HG03442 (cell line): ENCODE results near the gene BCKDHA.

Experiments used
- ATAC-seq: cut with Tn5 transposase; IDR thresholded peaks from one replicate; pipeline ENCODE4 v1.9.1; 2021; ENCODE audit warnings: mild to moderate bottlenecking, moderate library complexity; ENCODE audit not compliant: unreplicated experiment

BCKDHA gene

DNA sequence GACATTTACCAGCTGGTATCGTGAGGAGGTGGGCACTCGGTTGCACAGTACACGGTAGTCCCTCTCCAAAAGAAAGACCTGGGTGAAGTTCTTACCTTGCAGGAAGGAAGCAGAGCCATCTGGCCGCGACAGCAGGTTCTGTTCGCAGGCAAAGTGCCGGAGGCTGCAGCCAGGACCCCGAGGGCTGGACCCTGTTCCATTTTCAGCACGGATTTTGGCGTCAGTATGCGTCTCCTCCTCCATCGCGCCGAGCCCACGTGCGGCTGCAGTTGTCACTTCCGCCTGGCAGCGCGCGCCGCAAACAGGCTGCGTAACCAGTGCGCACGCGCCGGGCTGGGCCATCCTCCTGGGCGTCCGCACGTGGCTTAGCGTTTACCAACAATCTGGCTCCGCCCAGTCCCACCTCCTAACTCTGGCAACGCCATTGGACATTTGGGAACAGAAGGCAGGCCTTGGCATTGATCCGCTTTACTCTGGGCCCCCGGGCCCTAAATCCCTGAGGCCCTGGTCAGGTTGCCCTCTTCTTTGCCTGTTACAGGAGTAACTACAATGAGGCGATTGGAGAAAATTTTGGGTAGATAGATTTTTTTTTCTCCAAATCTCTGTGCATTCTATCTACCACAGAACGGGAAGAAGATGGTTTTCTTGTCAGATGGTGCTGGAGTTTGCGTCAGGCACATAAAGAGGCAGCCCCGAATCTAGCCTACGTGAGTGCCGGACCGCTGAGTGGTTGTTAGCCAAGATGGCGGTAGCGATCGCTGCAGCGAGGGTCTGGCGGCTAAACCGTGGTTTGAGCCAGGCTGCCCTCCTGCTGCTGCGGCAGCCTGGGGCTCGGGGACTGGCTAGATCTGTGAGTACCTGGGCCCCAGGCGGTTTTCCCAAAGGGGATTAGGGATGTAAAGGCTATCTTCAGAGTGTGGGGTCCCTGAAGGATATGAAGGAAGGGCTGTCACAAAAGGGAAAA is at the start of gene BCKDHA, which contains the start of gene EXOSC5:
TSS of gene BCKDHA (plus strand) at position 733 of the 964 bp plus-strand sequence. CDS start at position 743, 10 bp downstream.
TSS of gene EXOSC5 (minus strand) at position 274 of the 964 bp plus-strand sequence. CDS start at position 243, 31 bp downstream.
- ATAC-seq: peak; percentile 86

DNA sequence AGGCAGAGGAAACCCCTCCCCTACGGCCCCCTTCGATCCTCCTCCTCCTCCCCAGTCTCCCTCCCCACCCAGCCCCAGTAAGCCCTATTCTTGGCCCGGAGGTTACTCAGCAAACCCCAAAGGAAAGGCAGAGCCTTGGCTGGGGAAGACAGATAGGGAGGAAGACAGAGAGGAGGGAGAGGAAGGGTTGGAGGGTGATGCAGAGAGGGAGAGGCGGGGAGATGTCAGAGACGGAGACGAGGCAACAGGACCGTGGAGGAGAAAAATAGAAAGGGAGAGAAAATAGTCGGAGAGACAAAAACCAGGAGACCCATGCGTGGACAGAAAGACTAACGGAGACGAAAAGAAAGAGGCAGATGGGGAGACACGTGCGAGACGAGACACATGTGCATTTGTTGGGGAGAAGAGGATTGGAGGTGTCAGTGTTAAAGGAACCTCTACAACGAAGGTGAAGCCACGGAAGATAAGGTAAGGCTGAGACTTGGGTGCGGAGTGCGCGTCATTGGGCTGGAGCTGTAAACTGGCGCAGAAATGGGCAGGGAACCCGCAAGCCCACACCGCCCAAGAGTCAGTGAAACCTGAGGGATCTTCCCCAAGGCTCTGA is 46.8 kb upstream of the BCKDHA start:
- ATAC-seq: no peak

DNA sequence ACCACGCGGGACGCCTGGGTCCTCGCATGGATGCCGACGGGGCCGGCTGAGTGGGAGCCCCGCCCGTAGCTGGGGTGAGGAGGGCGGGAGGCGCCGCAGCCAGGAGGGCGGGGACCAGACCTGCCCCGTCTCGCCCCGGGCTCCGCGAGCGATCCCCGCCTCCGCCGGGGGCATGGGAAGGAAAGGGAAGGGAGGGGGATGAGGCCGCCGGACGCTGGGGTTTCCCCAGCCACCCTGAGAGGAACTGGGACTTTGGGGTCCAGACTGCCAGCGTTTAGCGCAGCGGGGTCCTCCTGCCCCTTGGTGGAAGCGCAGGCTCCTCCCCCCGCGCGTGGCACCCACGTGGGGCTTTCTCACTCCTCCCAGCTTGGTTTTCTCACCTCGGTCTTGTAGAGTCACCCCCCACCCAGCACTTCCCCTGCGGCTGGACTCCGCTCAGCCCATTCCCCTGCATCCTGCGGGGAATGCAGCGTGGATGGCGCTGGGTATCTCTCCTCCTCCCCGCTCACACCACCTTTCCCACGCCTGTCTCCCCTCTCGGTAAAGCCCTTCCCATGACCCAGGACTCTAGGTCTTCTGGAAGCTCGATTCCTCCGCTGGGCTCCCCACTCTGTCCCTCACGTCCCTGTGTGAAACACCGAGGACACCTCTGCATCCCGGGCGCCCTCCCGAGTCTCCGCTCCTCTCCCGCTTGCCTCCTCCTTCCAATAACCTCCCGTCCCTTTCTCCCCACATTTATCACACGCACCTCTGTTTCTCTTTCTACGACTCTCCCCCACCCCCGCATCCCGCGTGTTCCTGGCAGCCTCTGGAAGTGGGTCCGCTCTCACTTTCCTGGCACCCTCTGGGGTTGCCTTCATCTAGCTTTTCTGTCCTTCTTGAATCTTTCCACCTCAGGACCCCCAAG is 46.0 kb upstream of the BCKDHA start:
- ATAC-seq: peak; percentile 26

DNA sequence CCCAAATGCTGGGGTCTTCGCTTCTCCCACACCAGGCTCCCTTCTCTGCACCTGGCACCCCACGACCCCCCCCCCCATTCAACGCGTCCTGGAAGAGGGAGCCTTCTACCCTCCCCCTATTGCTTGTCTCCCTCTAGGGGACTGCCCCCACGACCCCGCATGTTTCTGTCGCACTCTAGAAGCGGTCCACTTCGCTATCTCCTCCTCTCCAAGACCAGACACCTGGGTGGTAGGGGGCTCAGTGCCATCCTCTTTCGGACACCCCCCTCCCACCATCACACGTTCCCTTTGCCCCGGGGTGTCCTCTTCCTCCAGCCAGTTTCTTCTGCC is 45.4 kb upstream of the BCKDHA start:
- no peak for ATAC-seq

DNA sequence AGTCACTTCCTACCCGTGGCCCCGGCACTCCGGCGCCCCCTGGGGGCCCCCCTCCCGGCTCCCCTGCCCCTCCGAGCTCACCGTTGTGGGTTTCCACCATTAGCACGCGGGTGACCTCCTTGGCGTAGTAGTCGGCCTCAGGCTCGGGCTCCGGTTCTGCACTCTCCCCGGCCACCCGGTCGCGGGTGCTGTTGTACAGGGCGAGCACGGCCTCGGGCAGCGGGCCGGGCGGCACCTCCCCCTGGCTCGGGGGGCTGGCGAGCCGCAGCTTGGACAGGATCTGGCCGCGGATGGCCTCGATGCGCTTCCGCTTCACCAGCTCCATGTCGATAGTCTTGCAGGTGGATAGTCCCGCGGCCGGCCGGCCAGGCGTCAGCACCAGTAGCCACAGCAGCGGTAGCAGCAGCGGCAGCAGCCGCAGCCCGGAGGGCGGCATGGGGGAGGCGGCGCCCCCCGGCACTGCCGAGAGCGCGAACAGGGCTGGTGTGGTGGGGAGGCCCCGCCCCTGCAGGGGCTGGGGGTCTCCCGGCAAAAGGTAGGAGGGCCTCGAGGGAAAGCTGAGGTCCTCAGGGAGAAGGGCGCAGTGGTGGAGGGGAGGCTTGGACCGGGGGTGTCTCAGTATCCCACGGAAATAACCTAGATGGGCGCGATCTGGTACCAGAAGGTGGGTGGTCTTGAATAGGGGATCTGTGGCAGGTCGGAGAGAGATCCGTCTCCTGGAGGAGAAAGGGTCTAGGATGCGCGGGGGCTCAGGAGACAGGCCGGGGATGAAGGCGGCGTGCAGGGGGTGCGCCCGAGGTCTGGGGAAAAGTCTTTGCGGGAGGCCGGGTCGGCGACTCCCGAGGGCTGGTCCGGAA is 44.8 kb upstream of the BCKDHA start:
- no peak for ATAC-seq

DNA sequence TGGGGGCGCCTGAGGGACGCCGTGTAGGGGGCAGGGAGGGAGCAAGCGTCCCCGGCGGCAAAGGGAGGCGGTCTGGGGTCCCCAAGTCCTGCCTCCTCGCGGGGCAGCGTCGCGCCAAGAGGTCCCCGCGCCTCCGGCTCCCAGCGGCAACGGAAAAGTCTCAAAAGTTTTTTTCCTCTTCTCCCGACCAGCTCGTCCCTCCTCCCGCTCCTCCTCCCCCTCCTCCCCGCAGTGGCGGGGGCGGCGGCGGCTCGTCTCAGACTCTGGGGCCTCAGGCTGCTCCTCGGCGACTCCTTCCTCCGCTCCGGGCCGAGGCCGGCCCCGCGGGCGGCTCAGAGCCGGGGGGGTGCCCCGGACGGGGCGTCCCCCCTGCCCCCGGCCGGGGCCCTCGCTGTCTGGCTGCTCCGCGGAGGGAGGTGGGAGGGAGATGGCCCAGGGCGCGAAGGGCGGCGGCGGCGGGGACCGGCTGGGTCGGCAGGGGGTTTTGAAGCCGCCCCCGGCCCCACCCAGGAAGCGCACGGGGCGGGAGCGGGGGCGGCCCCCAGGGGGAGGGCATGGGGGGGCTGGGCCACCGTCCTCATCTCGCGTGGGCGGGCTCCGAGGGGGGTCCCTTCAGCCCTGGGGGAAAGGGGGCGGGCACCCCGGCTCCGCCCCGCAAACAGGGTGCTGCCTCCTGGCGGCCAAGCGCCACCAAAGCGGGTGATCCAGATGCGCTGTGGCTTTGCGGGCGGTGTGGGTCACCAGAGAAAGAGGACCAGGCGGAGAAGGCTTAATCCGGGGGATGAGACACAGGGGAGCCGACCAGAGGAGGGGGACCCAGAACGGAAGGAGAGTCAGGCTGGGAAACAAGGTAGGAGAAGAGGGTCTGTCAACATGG is 43.9 kb upstream of the BCKDHA start, which contains the start of gene TGFB1:
TSS of gene TGFB1 (minus strand) at position 457 of the 877 bp plus-strand sequence. CDS start 878 bp downstream, outside the sequence.
- peak; percentile 44 for ATAC-seq

DNA sequence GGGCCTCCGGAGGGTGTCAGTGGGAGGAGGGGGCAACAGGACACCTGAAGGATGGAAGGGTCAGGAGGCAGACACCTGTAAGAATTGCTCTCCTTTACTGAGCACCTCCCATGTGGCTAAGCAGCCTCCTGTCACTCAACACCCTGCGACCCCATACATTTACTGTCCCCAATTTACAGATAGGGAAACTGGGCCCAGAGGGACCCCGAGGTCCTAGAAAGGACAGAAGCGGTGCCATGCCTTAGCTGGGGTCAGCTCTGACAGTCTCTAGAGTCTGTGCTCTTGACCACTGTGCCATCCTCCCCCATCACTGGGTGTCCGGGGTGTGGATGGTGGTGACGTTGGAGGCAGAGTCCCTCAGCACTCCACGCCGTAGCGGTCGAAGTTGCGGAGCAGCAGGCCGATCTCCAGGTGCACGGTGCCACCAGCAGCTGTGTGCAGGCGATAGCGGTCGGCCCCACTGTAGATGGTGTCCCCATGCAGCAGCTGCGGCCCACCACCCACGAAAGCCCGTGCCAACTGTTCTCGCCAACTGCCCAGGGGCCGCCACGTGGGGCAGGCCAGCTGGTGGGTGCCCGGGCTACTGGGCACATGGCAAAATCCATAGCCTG is 43.2 kb upstream of the BCKDHA start:
- ATAC-seq: no peak

DNA sequence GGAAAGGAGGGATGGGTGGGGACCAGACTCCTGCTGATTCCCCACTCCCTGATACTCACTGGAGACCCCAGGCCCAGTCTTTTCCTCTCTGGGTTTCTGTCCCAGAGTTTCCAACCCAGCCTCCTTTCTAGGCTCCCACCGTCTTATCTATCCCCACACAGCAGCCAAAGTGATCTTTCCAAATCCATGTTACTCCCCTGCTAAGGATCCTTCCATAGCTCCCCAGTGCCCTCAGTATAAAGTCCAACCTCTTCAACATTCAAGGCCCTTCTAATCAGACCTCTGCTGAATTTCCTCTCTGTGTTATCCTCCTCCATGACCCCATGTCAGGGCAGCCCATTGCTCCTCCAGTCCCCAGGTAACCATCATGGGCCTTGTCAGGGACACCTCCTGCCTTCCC is 42.6 kb upstream of the BCKDHA start:
- no peak for ATAC-seq

DNA sequence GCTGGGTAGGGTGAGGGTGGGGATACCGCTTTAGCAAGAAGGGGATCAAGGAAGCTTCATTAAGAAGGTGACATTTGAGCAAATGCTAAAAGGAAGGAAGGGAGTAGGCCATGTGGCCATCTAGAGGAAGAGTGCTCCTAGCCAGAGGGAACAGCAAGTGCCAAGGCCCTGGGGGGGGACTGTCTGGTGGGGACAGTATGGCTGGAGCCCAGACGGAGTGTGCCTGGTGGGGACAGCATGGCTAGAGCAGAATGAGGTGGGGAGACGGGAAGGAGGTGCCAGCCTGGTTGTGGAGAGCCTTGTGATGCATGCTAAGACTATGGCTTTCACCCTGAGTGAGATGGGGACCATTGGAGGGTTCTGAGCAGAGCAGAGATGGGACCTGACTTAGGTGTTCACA is 41.8 kb upstream of the BCKDHA start:
- no peak for ATAC-seq

DNA sequence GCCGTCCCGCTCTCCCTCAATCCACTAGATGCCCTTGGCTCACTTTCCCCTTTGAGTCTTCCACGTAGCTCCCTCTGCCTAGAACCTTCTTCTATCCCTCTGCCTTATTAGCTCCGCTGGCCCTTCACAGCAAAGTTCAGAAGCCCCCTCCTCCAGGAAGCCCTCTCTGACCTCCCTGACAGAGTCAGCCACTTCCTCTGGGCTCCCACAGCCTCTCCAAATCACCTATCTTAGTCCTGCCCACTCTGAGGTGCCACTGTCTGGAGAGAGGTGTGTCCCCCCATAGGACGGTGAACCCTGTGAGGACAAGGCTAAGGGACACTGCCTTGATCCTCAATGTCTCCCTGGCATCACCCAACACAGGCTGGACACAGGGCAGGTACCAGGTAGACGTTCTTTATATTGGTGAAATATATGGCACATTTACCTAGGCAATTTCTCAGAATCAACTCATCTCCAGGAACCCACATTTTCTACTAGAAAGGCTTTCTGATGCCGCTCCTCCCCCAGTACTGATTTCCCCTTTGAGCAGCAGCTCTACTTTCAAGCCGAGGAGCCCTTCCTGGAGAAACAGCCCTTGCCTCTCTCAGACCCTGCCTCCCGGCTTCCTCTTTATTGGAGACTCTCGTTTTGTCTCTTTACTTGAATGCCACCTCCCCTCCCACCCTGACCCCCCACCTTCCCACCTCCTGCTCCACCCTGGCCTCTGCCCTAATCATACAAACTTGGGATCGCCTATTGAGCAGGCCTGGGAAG is 40.5 kb upstream of the BCKDHA start:
- no peak for ATAC-seq

DNA sequence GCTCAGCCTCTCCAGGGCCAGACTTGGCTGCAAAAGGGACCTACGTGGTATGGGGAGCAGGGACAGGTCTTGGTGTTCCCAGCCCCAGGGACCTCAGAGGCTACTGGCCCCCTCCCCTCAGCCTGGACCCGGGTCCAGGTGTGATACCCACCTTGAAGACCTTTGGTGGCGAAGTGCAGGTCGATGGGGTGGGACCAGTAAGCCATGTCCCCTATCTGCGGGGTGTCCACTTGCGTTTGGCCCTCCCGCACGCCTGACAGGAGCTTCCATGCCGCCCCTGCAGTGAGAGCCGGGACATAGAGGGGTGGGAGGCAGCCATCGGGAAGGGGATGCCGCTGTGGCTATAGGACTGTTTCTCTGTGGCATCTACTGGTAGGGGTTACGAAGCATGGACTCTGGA is 39.9 kb upstream of the BCKDHA start:
- no peak for ATAC-seq

DNA sequence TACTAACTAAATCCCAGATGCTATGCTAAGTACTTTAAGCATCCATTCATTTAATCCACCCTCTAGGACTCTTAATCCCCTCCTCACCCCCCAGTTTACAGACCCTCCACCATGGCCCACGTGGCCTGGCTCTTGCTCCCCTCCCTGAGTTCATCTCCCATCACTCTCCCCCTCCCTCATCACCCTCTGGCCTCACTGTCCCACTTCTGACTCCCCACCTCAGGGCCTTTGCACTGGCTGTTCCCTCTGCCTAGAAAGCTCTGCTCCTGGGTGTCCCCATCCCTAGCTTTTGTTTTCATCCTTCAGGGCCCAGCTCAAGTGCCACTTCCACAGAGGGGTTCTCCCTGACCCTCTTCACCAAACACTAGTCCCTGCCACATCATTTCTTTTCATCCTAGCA is 37.9 kb upstream of the BCKDHA start:
- ATAC-seq: no peak

DNA sequence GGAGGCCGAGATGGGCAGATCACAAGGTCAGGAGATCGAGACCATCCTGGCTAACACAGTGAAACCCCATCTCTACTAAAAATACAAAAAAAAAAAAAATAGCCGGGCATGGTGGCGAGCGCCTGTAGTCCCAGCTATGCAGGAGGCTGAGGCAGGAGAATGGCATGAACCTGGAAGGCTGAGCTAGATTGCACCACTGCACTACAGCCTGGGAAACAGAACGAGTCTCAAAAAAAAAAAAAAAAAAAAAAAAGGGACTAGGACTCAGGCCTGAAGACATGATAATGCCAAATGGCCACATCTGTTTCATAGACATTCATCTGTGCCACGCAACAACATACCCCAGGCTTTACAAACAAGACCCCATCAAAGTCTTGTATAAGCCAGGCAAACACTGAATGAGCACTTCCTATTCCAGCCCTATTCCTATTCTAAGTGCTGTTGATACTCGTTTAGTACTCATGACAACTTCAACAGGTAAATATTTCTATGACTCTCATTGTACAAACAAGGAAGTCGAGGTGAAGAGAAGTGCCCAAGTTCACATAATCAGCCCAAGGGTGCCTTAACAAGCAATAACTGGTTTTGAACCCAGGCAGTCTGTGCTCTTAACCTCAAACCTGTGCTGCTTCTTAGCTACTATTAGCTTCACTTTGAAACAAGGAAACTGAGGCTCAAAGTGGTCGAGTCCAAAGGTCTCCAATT is 35.3 kb upstream of the BCKDHA start:
- no peak for ATAC-seq

DNA sequence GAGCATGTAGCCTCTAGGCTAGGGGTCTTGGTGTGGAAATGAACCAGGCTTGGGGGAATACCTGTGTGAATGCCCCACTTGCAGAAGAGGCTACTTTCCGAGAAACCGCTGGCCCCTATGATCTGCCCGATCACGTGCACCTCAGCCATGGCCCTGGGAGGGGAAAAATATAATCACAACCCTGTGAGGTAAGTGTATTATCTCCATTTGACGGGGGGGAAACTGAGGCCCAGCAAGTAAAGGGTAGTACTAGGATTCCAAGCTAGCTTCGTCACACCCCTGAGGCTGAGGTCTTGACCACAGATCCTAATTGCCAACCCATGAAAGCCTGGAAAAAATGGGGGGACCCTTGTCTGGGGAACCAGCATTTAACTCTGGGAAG is 34.3 kb upstream of the BCKDHA start:
- no peak for ATAC-seq

DNA sequence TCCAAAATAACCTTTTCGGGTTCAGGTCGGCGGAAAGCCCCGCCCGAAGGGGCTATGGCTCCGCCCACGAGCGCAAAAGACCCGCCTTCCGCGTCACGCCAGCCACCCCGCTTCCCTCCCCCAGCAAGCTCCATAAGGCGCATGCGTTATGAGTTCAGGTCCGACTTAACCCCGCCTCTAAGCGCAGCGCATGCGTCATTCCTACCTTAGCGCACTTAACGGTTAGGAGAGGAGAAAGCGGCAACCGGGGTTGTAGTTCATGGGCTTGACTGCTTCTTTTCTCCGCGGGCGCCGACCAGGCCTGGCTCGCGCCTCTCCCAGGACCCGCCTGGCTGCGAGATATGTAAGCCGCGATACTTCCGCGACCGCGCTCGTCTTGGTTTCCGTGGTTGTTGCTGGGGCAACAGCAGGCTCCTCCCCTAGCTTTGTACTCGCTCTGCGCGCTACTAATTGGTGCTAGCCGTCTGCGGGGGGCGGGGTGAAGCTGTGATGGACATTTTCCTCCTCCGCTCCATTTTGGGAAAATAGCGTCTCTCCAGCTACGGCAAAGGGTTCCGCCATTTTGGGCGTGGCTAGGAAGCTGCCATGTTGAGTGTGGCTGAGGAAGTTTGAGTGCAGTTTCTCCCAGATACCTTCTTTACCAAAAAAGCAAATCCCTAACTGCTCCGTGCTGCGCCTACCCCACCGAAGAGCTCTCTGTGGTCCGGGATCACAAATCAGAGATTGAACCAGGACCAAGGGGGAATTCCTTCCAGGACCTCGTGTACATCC is 33.7 kb upstream of the BCKDHA start, which contains the start of gene B9D2:
TSS of gene B9D2 (minus strand) at position 397 of the 771 bp plus-strand sequence. CDS start 630 bp downstream, outside the sequence.
- peak; percentile 83 for ATAC-seq
